Naive B cell (primary cell): Measurements from ENCODE around the gene PPP1R37. TPM values are rescaled to one million over a fixed set of nuclear protein-coding genes. Genes with fewer than 3 reads are reported as not detected.
A peak's percentile ranks its signal among the peaks of the same experiment; 100 is the strongest.

ENCODE experiments used
- ATAC-seq, 2 donors: fragments of 150-1000 bp; cut with Tn5 transposase; 2 replicates each; pipeline ENCODE4 v1.10.0; 2021; ENCODE audit warnings: low read depth in 2 of 2, mild to moderate bottlenecking in 2 of 2, moderate library complexity in 2 of 2
- DNase-seq: peaks from one replicate; pipeline ENCODE4 v3.0.0; 2022
- H3K27ac Mint-ChIP-seq, 6 donors: one replicate each; pipeline ENCODE4 v1.8.0; 2020 to 2022; ENCODE audit warnings: mild to moderate bottlenecking in 6 of 6, mixed read lengths in 6 of 6, moderate library complexity in 5 of 6, inconsistent platforms in 2 of 6
- H3K27me3 Mint-ChIP-seq, 3 donors: one replicate each; pipeline ENCODE4 v1.8.0; 2021 to 2022; ENCODE audit warnings: mixed read lengths in 3 of 3, mild to moderate bottlenecking in 1 of 3
- H3K36me3 Mint-ChIP-seq, 2 donors: one replicate each; pipeline ENCODE4 v1.8.0; 2020 to 2022; ENCODE audit warnings: mixed read lengths in 2 of 2, inconsistent platforms in 1 of 2, mild to moderate bottlenecking in 1 of 2
- H3K4me1 Mint-ChIP-seq, 3 donors: one replicate each; pipeline ENCODE4 v1.8.0; 2020 to 2022; ENCODE audit warnings: mixed read lengths in 3 of 3, inconsistent platforms in 1 of 3, mild to moderate bottlenecking in 1 of 3, moderate library complexity in 1 of 3
- H3K4me3 Mint-ChIP-seq, 8 donors: one replicate each; pipeline ENCODE4 v1.8.0; 2020 to 2022; ENCODE audit warnings: mild to moderate bottlenecking in 8 of 8, mixed read lengths in 8 of 8, moderate library complexity in 8 of 8, inconsistent platforms in 2 of 8
- H3K9me3 Mint-ChIP-seq, 7 donors: one replicate each; pipeline ENCODE4 v1.8.0; 2020 to 2022; ENCODE audit warnings: mixed read lengths in 7 of 7, mild to moderate bottlenecking in 5 of 7, inconsistent platforms in 2 of 7, moderate library complexity in 1 of 7
- polyA plus RNA-seq, 6 donors: library from polyadenylated mRNA; unstranded; fragments of 300-500 nt; fragmentation: Illumina TruSeq; gene quantifications; one replicate each; pipeline ENCODE4 v1.2.3, GENCODE V29; 2021; ENCODE audit warnings: low read depth in 6 of 6

Gene PPP1R37
- polyA plus RNA-seq, 6 donors from 2014 or later = 0.20 to 1.4 (median 0.32) TPM; not detected in 1

DNA sequence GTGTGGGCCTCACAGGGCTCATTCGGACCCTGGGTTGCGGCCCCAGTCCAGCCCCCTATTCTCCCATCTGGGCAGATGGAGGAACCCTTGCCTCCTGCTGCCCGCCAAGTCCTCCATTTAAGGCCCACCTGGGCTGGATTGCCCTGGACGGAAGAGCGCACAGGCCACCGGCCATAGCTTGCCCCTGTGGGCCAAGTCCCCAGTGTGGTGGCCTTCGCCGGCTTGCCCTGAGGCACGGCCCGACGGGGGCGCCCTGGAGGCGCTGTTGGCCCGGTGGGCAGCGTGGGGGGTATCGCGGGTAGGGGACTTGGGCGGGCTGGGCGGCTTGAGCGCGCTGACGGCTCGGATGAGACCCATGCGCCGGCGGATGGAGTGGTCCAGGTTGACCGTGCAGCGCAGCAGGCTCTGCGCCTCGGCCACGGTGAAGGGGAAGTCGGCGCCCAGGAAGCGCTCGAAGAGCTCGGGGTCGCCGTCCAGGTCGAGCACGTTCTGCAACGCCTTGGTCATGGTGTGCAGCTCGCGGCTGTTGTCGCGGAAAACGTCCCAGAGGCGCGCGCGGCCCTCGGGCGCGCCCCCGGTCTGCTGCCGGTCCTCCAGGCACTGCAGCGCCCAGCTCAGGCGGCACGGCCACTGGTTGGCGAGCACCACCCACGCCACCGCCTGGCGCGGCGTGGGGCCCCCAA lies 59.0 kb downstream of the PPP1R37 start:
- Mint-ChIP-seq H3K27me3 (peaks cover 12 to 42% (median 33%) of the 10 kb centered on the region in 3 donors), H3K4me1 (peaks cover 15 to 26% (median 18%) of the 10 kb centered on the region in 3 donors), H3K36me3 (no peaks in the 10 kb centered on the region), H3K4me3 (peak overlapping the region in 7 of 8 donors; percentile 35 to 88 (median 79)), H3K27ac (peak overlapping the region in 1 of 6 donors; percentile 57), H3K9me3 (no peaks in the 10 kb centered on the region)
- DNase-seq (no peak), ATAC-seq (peak in 1 of 2 donors; percentile 8)

DNA sequence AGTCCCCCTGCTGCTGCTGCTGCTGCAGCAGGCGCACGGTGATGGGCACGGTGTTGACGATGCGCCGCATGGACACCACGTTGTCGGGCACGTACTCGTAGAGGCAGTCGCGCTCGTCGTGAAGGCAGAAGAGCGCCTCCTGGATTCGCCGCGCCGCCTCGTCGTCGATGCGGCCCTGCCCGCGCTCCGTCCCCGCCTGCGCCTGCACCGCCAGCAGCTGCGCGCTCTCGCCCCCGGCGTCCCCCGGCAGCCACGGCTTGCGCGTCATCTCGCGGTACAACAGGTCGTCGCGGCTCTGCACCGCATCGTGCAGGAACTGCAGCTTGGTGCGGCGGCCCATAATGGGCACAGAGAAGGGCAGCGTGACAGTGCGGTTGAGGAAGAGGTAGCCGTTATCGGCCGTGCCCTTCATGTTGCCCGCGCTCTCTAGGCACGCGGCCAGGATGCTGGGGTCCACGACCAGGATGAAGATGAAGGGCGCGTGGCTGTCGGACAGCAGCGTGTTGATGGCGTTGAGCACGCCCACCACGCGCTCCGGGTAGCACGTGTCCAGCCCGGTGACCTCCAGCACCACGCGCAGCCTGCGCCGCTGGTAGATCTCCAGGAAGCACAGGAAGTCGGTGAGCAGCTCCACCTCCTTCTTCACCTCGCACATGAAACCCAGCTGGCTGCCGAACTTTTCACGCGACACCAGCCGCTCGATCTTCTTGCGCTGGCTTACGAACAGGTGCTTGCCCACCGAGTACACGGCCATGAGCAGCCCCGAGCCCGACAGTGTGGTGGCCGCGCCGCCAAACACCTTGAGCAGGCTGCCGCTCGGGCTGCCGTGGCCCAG lies 59.7 kb downstream of the PPP1R37 start:
- H3K27me3 Mint-ChIP-seq = peaks cover 15 to 47% (median 39%) of the 10 kb centered on the region in 3 donors
- no peaks in the 10 kb centered on the region for H3K9me3 Mint-ChIP-seq
- peak overlapping the region in 1 of 6 donors; percentile 42 for H3K27ac Mint-ChIP-seq
- ATAC-seq = peak; percentile 67 to 69
- H3K36me3 Mint-ChIP-seq = no peaks in the 10 kb centered on the region
- DNase-seq = peak; percentile 38
- H3K4me3 Mint-ChIP-seq = peak overlapping the region; percentile 79 to 88 (median 84)
- H3K4me1 Mint-ChIP-seq = peaks cover 15 to 26% (median 18%) of the 10 kb centered on the region in 3 donors

DNA sequence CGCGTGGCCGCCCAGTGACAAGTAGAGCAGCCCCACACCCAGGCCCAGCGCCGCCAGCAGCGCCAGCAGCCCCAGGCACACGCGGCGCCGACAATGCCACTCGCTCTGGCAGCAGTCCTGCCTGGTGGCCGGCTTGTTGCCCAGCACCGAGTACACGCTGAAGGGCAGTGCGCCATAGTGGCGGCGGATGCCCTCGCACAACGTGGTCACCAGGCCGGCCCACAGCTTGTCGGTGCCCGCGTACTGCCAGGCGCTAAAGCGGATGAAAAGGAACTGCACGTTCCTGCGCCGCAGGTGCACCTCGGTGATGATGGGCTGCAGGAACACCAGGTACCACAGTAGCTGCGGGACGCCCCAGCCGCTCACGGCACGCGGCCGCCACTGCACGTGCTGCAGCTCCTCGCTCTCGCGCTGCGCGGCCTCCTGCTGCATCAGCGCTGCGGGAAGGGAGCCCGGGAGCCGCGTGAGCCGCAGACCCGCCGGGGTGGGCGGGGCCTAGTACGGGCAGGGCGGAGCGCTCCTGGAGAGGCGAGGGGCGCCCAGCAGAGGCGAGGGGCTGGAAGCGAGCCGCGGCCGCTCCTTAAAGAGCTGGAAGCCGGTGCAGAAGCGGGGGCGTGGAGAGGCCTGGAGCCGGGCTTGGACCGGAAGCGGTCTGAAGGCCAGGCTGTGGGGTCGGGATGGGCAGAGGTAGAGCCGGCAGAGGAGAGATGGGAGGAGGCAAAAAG lies 60.5 kb downstream of the PPP1R37 start:
- ATAC-seq (peak; percentile 50 to 52), DNase-seq (peak; percentile 19)
- Mint-ChIP-seq H3K36me3 (no peaks in the 10 kb centered on the region), H3K4me3 (peak overlapping the region; percentile 79 to 88 (median 86)), H3K27ac (peak overlapping the region in 1 of 6 donors; percentile 57), H3K27me3 (peaks cover 15 to 55% (median 47%) of the 10 kb centered on the region in 3 donors), H3K9me3 (no peaks in the 10 kb centered on the region), H3K4me1 (peaks cover 15 to 32% (median 24%) of the 10 kb centered on the region in 3 donors)

DNA sequence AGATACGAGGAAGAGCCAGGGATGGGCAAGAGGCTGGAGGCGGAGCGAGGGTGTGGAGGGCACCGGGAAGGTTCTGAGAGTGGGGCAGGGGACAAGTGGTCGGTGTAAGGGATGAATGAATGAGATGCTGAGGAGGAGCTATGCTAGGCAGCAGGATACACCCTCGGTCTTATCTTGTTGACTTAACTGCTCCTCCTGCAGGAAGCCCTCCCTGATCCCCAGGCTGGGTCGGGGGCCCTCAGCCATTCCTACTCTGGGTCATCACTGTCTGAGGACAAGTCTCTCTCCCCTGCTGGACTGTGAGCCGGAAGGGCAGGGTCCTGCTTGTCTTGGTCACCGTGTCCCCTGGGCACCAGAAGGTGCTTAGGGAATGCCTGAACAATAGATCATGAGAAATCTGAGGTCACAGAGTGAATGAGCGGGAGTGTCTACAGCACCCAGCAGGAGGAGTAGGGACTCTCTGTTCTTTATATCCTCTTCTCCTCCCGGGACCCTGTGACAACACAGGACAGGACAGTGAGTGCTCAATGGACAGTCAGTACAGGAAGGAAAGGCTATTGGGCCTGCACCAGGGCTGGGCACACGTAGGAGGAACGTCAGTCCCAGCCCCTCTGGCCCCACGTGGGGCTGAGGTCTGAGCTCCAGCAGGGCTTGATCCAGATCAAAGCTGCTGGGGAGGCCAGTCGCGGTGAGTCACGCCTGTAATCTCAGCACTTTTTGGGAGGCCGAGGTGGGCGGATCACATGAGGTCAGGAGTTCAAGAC lies 61.3 kb downstream of the PPP1R37 start:
- DNase-seq (no peak), ATAC-seq (no peak)
- peaks cover 15 to 62% (median 50%) of the 10 kb centered on the region in 3 donors for H3K27me3 Mint-ChIP-seq
- H3K4me1 Mint-ChIP-seq = peaks cover 15 to 32% (median 25%) of the 10 kb centered on the region in 3 donors
- H3K36me3 Mint-ChIP-seq = no peaks in the 10 kb centered on the region
- no peaks in the 10 kb centered on the region for H3K9me3 Mint-ChIP-seq
- H3K4me3 Mint-ChIP-seq = peak overlapping the region; percentile 33 to 87 (median 82)
- H3K27ac Mint-ChIP-seq = peak overlapping the region in 2 of 6 donors; percentile 57 to 59

DNA sequence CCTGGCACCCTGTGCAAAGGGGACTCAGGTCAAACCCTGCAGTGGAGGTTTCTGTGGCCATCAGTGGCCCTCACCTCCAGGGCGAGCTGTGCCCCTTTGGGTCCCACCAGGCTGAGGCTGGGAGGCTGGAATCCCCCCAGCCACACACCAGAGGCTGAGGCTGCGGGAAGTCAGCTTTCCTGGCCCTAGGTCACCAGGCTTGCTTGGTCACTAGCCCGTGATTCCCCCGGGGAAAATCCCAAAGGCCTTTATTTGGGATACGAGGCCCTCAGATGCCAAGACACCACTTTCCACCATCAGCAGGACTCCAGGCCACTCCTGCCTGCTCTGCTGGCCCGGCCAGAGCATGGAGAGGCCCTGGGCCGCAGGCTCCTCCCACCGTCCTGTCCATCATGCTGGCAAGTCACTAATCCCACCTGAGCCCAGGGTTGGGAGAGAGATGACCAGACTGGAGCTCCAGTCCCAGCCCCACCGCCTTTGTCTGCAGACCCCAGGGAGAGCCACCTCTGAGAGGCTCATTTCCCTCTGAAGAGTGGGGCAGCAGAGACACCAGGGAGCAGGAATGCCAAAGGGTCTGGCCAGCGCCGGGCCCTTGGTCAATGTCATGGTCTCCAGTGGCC lies 63.1 kb downstream of the PPP1R37 start:
- Mint-ChIP-seq H3K4me3 (no peak overlapping the region), H3K27me3 (peaks cover 15 to 78% (median 60%) of the 10 kb centered on the region in 3 donors), H3K36me3 (no peaks in the 10 kb centered on the region), H3K27ac (peak overlapping the region in 1 of 6 donors; percentile 72), H3K9me3 (no peaks in the 10 kb centered on the region), H3K4me1 (peaks cover 15 to 33% (median 32%) of the 10 kb centered on the region in 3 donors)
- ATAC-seq = no peak
- no peak for DNase-seq

DNA sequence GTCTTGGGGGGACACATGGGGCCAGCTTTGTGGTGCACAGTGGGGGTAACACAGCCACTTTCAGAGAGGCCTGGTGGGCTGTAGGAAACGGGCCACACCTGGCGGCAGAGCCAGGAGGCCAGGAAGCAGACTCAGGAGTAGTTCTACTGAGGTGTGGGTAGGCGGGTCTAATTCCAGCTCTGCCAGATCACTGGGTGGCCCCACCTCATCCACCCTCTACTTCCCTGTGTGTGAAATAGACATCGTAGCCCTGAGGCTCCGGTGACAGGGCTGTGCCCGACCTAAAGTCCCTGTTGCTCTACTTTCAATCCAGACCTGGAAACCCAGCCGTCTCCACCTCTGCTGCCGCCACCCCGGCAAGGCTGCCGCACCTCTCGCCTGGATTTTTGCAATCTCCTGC lies 63.8 kb downstream of the PPP1R37 start:
- no peak for DNase-seq
- Mint-ChIP-seq H3K4me3 (no peak overlapping the region), H3K9me3 (no peaks in the 10 kb centered on the region)

DNA sequence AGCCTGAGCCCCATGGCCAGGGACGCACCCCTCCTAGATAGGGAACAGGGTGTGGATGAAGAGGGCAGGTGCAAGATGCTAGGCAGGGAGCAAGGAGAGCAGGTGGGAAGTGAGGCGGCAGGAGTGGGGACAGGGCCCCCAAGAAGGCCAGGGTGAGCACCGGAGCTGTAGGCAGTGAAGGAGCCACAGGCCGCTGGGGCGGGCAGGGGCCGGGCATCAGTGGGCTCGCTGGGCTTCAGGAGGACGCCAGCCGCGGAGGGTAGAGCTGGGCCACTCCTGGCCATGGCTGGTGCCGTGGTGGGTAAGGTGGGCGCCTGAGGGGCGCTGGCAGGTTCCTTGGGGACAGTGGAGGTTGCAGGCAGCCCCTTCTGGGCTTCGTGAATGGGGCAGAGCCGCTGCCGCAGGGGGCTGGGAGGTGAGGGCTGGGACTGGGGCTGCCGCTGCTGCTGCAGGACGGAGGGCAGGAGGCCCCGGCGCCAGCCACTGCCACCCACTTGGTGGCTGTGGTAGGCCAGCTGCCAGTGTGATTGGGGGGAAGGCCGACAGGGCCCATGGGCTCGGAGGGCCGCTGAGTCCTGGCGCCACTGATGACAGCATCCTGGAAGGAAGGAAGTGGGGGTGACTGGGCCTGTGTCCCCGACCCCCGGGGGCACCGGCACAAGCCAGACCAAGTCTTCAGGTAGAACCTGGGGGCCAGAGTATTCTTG lies 65.7 kb downstream of the PPP1R37 start:
- Mint-ChIP-seq H3K4me1 (peaks cover 8 to 28% (median 23%) of the 10 kb centered on the region in 3 donors), H3K36me3 (no peaks in the 10 kb centered on the region), H3K4me3 (no peak overlapping the region), H3K9me3 (no peaks in the 10 kb centered on the region), H3K27me3 (peaks cover 11 to 64% (median 50%) of the 10 kb centered on the region in 3 donors), H3K27ac (peak overlapping the region in 1 of 6 donors; percentile 86)
- DNase-seq (no peak), ATAC-seq (no peak)

More for the DNA sequence above, 63.8 kb downstream of the PPP1R37 start:
- Mint-ChIP-seq H3K27me3 (peaks cover 15 to 74% (median 53%) of the 10 kb centered on the region in 3 donors), H3K27ac (peak overlapping the region in 2 of 6 donors; percentile 52 to 67), H3K4me1 (peaks cover 12 to 35% (median 27%) of the 10 kb centered on the region in 3 donors), H3K36me3 (no peaks in the 10 kb centered on the region)
- no peak for ATAC-seq

DNA sequence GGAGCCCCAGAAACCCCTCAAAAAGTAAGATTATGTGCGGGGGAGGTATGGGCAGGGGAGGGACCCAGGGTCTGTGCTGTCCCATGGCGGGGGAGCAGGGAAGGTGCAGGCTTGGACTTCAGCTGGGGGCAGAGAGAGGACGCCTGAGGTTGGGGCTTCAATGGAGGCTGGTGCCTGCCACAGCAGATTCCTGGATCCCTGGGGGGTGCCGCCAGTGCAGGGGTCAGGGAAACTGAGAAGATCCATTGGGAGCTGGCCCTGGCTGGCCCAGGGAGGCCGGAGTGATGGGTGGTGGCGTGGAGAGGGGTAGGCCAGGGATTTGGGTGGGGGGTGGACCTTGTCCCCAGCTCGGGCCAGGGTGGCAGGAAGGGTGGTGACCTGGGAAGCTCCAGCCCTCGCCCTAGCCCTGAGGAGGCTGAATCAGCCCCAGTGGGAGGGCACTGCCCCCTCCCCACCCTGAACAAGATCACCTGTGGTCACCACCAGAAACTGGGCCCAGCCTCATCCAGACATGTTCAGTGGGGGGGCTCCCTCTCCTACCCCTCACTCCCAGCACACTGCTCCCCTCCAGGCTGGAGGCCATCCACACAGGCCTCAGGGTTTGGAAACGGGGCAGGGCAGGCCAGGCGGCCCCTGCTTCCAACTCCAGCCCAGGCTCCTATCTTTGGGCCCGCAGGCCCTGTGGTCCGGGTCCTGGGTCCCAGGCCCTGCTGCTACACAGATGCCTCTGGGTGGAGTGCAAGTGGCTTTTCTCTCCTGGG lies 66.4 kb downstream of the PPP1R37 start:
- no peak for ATAC-seq
- H3K27me3 Mint-ChIP-seq = peaks cover 5 to 57% (median 43%) of the 10 kb centered on the region in 3 donors

DNA sequence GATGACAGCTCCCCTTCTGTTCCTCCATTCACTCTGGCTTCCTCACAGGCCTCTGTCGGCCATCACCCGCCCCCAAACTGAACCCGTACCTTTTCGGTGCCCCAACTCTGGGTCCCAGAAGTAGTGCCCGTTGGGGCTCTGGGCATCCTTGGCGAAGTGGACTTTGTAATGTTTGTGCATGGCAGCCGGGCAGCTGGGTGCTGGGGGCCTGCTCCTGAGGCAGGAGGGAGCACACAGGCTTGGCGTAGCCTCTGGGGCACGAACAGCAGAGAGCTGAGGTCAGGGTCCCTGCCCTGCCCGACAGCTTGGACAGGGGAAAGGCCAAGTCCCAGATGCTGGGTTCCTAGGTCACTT lies 67.0 kb downstream of the PPP1R37 start:
- no peaks in the 10 kb centered on the region for H3K9me3 Mint-ChIP-seq
- H3K4me3 Mint-ChIP-seq = no peak overlapping the region
- ATAC-seq = no peak
- no peak for DNase-seq
- H3K27me3 Mint-ChIP-seq = peaks cover 5 to 53% (median 41%) of the 10 kb centered on the region in 3 donors
- no peaks in the 10 kb centered on the region for H3K36me3 Mint-ChIP-seq
- peak overlapping the region in 1 of 6 donors; percentile 88 for H3K27ac Mint-ChIP-seq
- peaks cover 12 to 31% (median 23%) of the 10 kb centered on the region in 3 donors for H3K4me1 Mint-ChIP-seq

More for the DNA sequence above, 66.4 kb downstream of the PPP1R37 start:
- Mint-ChIP-seq H3K27ac (peak overlapping the region in 1 of 6 donors; percentile 86), H3K9me3 (no peaks in the 10 kb centered on the region), H3K36me3 (no peaks in the 10 kb centered on the region), H3K4me3 (no peak overlapping the region), H3K4me1 (peaks cover 9 to 28% (median 23%) of the 10 kb centered on the region in 3 donors)
- DNase-seq = no peak

DNA sequence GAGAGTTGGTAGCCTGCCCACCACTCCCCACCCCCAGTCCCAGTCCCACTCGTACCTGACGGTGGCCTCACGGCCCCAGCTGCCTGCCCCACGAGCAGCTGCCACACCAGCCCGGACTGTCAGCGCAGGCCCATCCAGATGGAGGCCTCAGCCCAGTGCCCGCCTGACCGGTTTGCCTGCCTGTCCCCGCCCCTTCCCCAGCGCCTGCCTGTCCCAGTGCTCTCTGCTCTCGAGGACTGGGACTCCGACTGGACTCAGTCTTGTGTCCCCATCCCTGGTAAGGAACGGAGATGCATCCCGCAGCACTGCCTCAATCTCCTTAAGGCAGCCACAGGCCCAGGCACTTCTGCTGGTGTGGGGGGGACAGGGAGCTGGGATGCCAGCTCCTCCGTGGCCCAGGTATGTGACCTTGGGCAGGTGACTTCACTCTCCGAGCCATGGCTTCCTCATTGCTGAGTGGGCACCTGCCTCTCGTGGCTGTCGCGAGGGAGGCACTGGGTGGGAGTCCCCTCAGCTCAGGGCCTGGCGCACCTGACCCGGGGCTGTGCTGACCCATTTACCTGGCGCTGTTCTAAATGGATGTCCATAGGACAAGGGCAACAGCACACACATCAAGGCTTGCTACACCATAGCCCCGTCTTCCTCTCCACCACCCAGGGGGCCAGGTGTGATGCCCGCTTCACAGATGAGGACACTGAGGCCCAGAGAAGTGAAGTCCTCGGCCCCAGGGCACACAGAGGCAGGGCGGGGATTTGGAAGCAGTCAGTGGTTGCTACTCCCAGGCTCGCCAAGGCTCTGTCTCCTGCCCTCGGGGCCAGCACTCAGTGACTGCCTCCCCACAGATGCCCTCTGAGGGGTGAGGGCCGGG lies 68.1 kb downstream of the PPP1R37 start, which contains the start of gene NKPD1:
NKPD1 (minus strand) TSS at position 113 of the 868 bp plus-strand sequence. CDS start 832 bp downstream, outside the sequence.
- Mint-ChIP-seq H3K9me3 (no peaks in the 10 kb centered on the region), H3K4me1 (peaks cover 16 to 31% (median 28%) of the 10 kb centered on the region in 3 donors), H3K27me3 (peaks cover 5 to 44% (median 33%) of the 10 kb centered on the region in 3 donors), H3K4me3 (peak within 1 kb of the TSS in 1 of 8 donors; percentile 48), H3K36me3 (no peaks in the 10 kb centered on the region), H3K27ac (peak within 1 kb of the TSS in 2 of 6 donors; percentile 52 to 88)
- no peak for ATAC-seq
- no peak for DNase-seq
